ENCODE data around the gene CRADD.

CRADD gene

DNA sequence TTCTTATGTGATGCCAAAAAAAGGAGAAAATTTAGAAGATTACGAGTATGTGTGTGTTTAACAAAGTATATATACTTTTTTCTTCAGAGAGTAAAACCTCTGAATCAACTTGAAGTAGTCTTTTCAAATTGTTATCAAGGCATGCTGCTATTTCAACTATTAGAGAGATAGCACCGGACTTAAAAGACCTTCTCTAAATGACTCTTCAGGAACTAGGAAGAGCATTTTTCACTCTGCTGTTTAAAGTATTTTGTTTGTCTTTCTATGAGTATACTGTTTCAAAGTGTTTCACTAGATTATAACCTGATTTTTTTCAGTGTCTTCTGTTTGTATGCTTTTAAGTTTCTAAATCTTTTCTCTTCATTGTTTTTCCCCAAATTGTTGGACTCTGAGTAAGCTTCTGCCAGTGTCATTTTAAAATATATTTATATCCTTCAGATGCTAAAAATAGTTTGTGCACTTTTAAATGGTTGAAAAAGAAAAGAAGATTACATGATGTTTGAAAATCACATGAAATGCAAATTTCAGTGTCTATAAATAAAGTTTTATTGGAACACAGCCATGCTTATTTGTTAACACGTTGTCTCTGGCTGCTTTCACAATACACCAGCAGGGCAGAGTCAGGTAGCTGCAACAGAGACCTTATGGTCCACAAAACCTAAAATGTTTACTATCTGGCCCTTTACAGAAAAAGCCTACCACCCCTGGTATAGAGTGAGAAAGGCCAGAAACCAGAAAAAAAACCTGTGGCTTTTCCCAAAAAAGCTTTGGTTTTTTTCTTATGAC lies 21.3 kb downstream of the CRADD start:
- H3K4me2 ChIP-seq (ENCODE audit: insufficient read depth, low read length) = no peak overlapping the region
- H3K9me3 ChIP-seq (ENCODE audit: insufficient read depth, low read length, severe bottlenecking) = no peaks in the 10 kb centered on the region
- ATAC-seq (ENCODE audit: insufficient read depth, low read depth) (no peak), DNase-seq (no peak)
- no peaks in the 10 kb centered on the region for H3K27me3 ChIP-seq (ENCODE audit: insufficient read depth, low read length, poor library complexity)
- no peaks in the 10 kb centered on the region for H3K4me1 ChIP-seq (ENCODE audit: insufficient read depth, low read length)
- H3K4me3 ChIP-seq (ENCODE audit: low read depth in 1 of 2, low read length in 2 of 2) = no peak overlapping the region
- peaks cover 8% of the 10 kb centered on the region for H3K79me2 ChIP-seq (ENCODE audit: insufficient read depth, low read length)
- TF ChIP-seq EZH2 (IDR thresholded peaks at IDR 0.05; ENCODE audit: borderline replicate concordance, low read depth, low read length, severe bottlenecking) = no peak
- TF ChIP-seq, protein P1, sequence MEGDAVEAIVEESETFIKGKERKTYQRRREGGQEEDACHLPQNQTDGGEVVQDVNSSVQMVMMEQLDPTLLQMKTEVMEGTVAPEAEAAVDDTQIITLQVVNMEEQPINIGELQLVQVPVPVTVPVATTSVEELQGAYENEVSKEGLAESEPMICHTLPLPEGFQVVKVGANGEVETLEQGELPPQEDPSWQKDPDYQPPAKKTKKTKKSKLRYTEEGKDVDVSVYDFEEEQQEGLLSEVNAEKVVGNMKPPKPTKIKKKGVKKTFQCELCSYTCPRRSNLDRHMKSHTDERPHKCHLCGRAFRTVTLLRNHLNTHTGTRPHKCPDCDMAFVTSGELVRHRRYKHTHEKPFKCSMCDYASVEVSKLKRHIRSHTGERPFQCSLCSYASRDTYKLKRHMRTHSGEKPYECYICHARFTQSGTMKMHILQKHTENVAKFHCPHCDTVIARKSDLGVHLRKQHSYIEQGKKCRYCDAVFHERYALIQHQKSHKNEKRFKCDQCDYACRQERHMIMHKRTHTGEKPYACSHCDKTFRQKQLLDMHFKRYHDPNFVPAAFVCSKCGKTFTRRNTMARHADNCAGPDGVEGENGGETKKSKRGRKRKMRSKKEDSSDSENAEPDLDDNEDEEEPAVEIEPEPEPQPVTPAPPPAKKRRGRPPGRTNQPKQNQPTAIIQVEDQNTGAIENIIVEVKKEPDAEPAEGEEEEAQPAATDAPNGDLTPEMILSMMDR (IDR thresholded peaks at IDR 0.05; ENCODE audit: borderline replicate concordance, extremely low read depth, low read length, poor library complexity, severe bottlenecking) = no peak
- no peak overlapping the region for H3K27ac ChIP-seq (ENCODE audit: low read length)
- no peak overlapping the region for H2AFZ ChIP-seq (ENCODE audit: low read depth, low read length)
- H3K9ac ChIP-seq (ENCODE audit: low read depth, low read length) = no peak overlapping the region
- no peaks in the 10 kb centered on the region for H3K36me3 ChIP-seq (ENCODE audit: insufficient read depth, low read length)
- H4K20me1 ChIP-seq (ENCODE audit: insufficient read depth, low read length) = no peaks in the 10 kb centered on the region

DNA sequence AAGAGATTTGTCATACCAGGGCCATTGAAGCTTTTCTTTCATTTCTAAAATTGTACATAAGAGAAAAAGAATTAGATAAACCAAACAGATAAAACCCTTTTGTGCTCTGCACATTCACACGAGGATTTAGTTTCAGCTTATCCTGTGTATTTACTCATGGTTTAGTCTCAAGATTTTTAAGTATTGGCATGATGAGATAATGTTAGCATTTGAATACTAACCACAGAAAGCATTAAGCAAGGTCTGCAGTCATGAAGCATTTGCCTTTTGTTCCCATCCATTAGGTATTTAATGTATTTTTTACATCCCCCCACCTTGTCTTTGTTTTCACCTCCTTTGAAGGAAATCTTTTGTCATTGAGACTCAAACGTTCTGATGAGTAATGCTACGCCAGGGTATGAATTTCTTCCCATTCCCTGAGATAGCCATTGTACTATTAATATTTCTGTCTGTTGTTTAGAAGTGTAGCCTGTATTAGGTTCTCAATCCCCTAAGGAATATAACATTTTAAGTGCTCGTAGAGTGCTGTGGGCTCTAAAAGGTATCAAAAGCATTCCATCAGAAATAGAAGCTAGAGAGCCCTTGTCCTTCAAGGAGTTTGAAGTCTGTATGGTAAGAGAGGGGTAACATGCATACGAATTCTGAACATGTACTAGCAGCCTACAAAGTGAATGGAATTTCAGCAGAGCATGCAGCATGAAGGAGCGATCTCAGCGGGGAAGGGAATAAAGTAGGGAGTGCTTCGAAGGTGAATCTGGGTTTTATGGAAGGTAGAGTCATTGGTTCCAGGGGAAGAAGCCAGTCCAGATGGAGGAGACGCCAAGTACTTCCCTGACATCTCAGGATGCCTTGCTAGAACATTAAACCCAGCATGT lies 22.3 kb downstream of the CRADD start:
- no peaks in the 10 kb centered on the region for H3K27me3 ChIP-seq (ENCODE audit: insufficient read depth, low read length, poor library complexity)
- TF ChIP-seq, protein P1 (IDR thresholded peaks at IDR 0.05; ENCODE audit: borderline replicate concordance, extremely low read depth, low read length, poor library complexity, severe bottlenecking) = no peak
- TF ChIP-seq EZH2 (IDR thresholded peaks at IDR 0.05; ENCODE audit: borderline replicate concordance, low read depth, low read length, severe bottlenecking) = no peak
- H3K79me2 ChIP-seq (ENCODE audit: insufficient read depth, low read length) = peaks cover 11% of the 10 kb centered on the region
- ATAC-seq (ENCODE audit: insufficient read depth, low read depth) (peak; percentile 55; the same call in 2 of the 3 replicates), DNase-seq (no peak)
- no peaks in the 10 kb centered on the region for H3K9me3 ChIP-seq (ENCODE audit: insufficient read depth, low read length, severe bottlenecking)
- no peaks in the 10 kb centered on the region for H3K4me1 ChIP-seq (ENCODE audit: insufficient read depth, low read length)
- no peak overlapping the region for H2AFZ ChIP-seq (ENCODE audit: low read depth, low read length)
- no peaks in the 10 kb centered on the region for H3K36me3 ChIP-seq (ENCODE audit: insufficient read depth, low read length)
- no peak overlapping the region for H3K4me3 ChIP-seq (ENCODE audit: low read depth in 1 of 2, low read length in 2 of 2)
- no peak overlapping the region for H3K27ac ChIP-seq (ENCODE audit: low read length)
- H3K9ac ChIP-seq (ENCODE audit: low read depth, low read length) = no peak overlapping the region
- H4K20me1 ChIP-seq (ENCODE audit: insufficient read depth, low read length) = no peaks in the 10 kb centered on the region
- no peak overlapping the region for H3K4me2 ChIP-seq (ENCODE audit: insufficient read depth, low read length)

DNA sequence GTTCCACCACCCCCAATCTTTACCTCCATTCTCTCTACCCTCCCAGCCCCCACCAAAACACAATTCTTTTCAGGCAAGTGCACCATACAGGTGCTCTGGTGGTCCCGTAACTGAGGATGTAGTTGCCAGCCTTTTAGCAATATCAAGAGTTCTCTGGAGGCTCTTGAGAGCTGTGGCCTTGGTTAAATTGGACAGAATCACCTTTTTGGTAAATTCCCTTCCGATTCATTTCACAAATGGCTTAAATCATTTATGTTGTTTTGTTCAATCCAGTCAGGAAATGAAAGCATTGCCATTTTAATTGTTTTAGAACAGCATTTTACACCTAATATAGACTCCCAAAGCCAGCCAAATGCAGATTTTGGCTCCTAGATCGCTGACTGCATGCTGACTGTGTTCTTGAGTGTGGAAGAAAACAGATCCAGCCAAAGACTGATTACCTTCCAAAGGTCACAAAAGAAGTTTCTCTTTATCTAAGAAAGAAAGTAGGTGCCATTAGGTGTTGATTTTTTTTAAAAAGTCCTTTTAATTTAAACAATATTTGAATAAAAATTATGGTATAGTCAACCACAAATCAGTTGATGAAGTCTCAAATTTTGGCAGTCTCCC lies 25.6 kb downstream of the CRADD start:
- no peaks in the 10 kb centered on the region for H3K27me3 ChIP-seq (ENCODE audit: insufficient read depth, low read length, poor library complexity)
- no peak for TF ChIP-seq EZH2 (IDR thresholded peaks at IDR 0.05; ENCODE audit: borderline replicate concordance, low read depth, low read length, severe bottlenecking)
- TF ChIP-seq, protein P1 (IDR thresholded peaks at IDR 0.05; ENCODE audit: borderline replicate concordance, extremely low read depth, low read length, poor library complexity, severe bottlenecking) = no peak
- DNase-seq = no peak
- H4K20me1 ChIP-seq (ENCODE audit: insufficient read depth, low read length) = no peaks in the 10 kb centered on the region
- H3K36me3 ChIP-seq (ENCODE audit: insufficient read depth, low read length) = no peaks in the 10 kb centered on the region
- no peak overlapping the region for H3K4me3 ChIP-seq (ENCODE audit: low read depth in 1 of 2, low read length in 2 of 2)
- H3K79me2 ChIP-seq (ENCODE audit: insufficient read depth, low read length) = peaks cover 7% of the 10 kb centered on the region
- H2AFZ ChIP-seq (ENCODE audit: low read depth, low read length) = no peak overlapping the region
- H3K9ac ChIP-seq (ENCODE audit: low read depth, low read length) = no peak overlapping the region
- ATAC-seq (ENCODE audit: insufficient read depth, low read depth) = no peak
- H3K9me3 ChIP-seq (ENCODE audit: insufficient read depth, low read length, severe bottlenecking) = no peaks in the 10 kb centered on the region
- no peak overlapping the region for H3K4me2 ChIP-seq (ENCODE audit: insufficient read depth, low read length)
- H3K4me1 ChIP-seq (ENCODE audit: insufficient read depth, low read length) = no peaks in the 10 kb centered on the region
- no peak overlapping the region for H3K27ac ChIP-seq (ENCODE audit: low read length)

Data from DND-41 (cell line).